ENCODE data around the gene ERMAP. TPM values are rescaled to one million over a fixed set of nuclear protein-coding genes. Genes with fewer than 3 reads are reported as not detected.
A peak's percentile ranks its signal among the peaks of the same experiment; 100 is the strongest.

ERMAP gene
- total RNA-seq (1 to 10 TPM; 3.4 to 6.8 (median 5.7) TPM), polyA plus RNA-seq (2.2 TPM)
- long read RNA-seq, donor 1, partial matches to known transcripts = 0 of 4 reads
- long read RNA-seq, donor 1, other reads (novel, unspliced or antisense) = 1 of 4 reads
- long read RNA-seq, donor 2, partial matches to known transcripts = 0 of 2 reads
- long read RNA-seq, donor 2, other reads (novel, unspliced or antisense) = 1 of 2 reads
- long read RNA-seq, donor 3, transcript ERMAP-203 (12 exons, 3,476 nt) = major isoform, 17 of 23 reads
- long read RNA-seq, donor 3, partial matches to known transcripts = 0 of 23 reads
- long read RNA-seq, donor 3, other reads (novel, unspliced or antisense) = 6 of 23 reads
- long read RNA-seq, donor 4, transcript ERMAP-203 (12 exons, 3,476 nt) = major isoform, 5 of 10 reads
- long read RNA-seq, donor 4, partial matches to known transcripts = 0 of 10 reads
- long read RNA-seq, donor 4, other reads (novel, unspliced or antisense) = 5 of 10 reads

GRCh38 chr1:42816585-42817439, at the start of gene ERMAP, which contains the start of gene SVBP:
Gene ERMAP (plus strand): TSS chr1:42817122. CDS start chr1:42830449, 13,327 bp downstream.
Gene SVBP (minus strand): TSS chr1:42817397. CDS start chr1:42816544, 853 bp downstream.
- DNase-seq = peak; percentile 94 to 98 (median 98)
- intact Hi-C loops (cut with DNase I) = no loop called here
- Histone ChIP-seq H3K9me3 (ENCODE audit: control insufficient read depth, low read length) (no peaks in the 10 kb centered on the region), H3K27me3 (ENCODE audit: control insufficient read depth, insufficient read depth) (no peaks in the 10 kb centered on the region), H3K27ac (ENCODE audit: low read length) (peak within 1 kb of the TSS; percentile 100), H3K4me3 (ENCODE audit: low read length) (peak within 1 kb of the TSS; percentile 99), H3K4me1 (ENCODE audit: control insufficient read depth, insufficient read depth, low read length) (peaks cover 5% of the 10 kb centered on the region)
- ATAC-seq = peak; percentile 98
- WGBS = under 1% methylated on average over 66 of the region's 66 CpGs

- H3K27me3 ChIP-seq (ENCODE audit: control insufficient read depth, insufficient read depth) = no peaks in the 10 kb centered on the region
- no peaks in the 10 kb centered on the region for H3K4me1 ChIP-seq (ENCODE audit: control insufficient read depth, insufficient read depth, low read length)
- peak overlapping the region; percentile 70 for H3K4me3 ChIP-seq (ENCODE audit: low read length)
- whole genome bisulfite sequencing = 3% methylated on average over 23 of the region's 23 CpGs
- no peak for DNase-seq
- peak overlapping the region; percentile 87 for H3K27ac ChIP-seq (ENCODE audit: low read length)
- H3K9me3 ChIP-seq (ENCODE audit: control insufficient read depth, low read length) = no peaks in the 10 kb centered on the region
- ATAC-seq = peak in 1 of 2 donors; percentile 42
- intact Hi-C loops (cut with DNase I) = no loop called here
Measured at GRCh38 chr1:42767510-42768000, 49.4 kb upstream of the ERMAP start.

GRCh38 chr1:42768172-42768571, 48.8 kb upstream of the ERMAP start:
- intact Hi-C loops (cut with DNase I) = no loop called here
- no peaks in the 10 kb centered on the region for H3K9me3 ChIP-seq (ENCODE audit: control insufficient read depth, low read length)
- H3K4me1 ChIP-seq (ENCODE audit: control insufficient read depth, insufficient read depth, low read length) = peaks cover under 1% of the 10 kb centered on the region
- WGBS = 76% methylated on average over 2 of the region's 2 CpGs
- peak overlapping the region; percentile 70 for H3K4me3 ChIP-seq (ENCODE audit: low read length)
- no peak overlapping the region for H3K27ac ChIP-seq (ENCODE audit: low read length)
- ATAC-seq (no peak), DNase-seq (no peak)
- H3K27me3 ChIP-seq (ENCODE audit: control insufficient read depth, insufficient read depth) = no peaks in the 10 kb centered on the region

GRCh38 chr1:42769811-42770210, 47.1 kb upstream of the ERMAP start:
- DNase-seq = no peak
- ATAC-seq = no peak
- Histone ChIP-seq H3K4me1 (ENCODE audit: control insufficient read depth, insufficient read depth, low read length) (peaks cover 1% of the 10 kb centered on the region), H3K27me3 (ENCODE audit: control insufficient read depth, insufficient read depth) (no peaks in the 10 kb centered on the region), H3K9me3 (ENCODE audit: control insufficient read depth, low read length) (no peaks in the 10 kb centered on the region), H3K4me3 (ENCODE audit: low read length) (no peak overlapping the region), H3K27ac (ENCODE audit: low read length) (no peak overlapping the region)
- WGBS = 83% methylated on average over 3 of the region's 3 CpGs
- intact Hi-C loops (cut with DNase I) = loop anchor here in 1 of 4 donors (10.0 kb wide), 1 partner anchor 305 kb away; no protein-coding TSS in a partner anchor

GRCh38 chr1:42773420-42773819, 43.5 kb upstream of the ERMAP start:
- Histone ChIP-seq H3K27me3 (ENCODE audit: control insufficient read depth, insufficient read depth) (no peaks in the 10 kb centered on the region), H3K4me1 (ENCODE audit: control insufficient read depth, insufficient read depth, low read length) (peaks cover 1% of the 10 kb centered on the region), H3K4me3 (ENCODE audit: low read length) (no peak overlapping the region), H3K27ac (ENCODE audit: low read length) (no peak overlapping the region), H3K9me3 (ENCODE audit: control insufficient read depth, low read length) (no peaks in the 10 kb centered on the region)
- 69% methylated on average over 2 of the region's 2 CpGs for WGBS
- DNase-seq (no peak), ATAC-seq (no peak)
- intact Hi-C loops (cut with DNase I) = loop anchor here in 1 of 4 donors (10.0 kb wide), 1 partner anchor 301 kb away; no protein-coding TSS in a partner anchor

GRCh38 chr1:42774928-42775526, 41.9 kb upstream of the ERMAP start:
- DNase-seq = no peak
- H3K27ac ChIP-seq (ENCODE audit: low read length) = no peak overlapping the region
- H3K27me3 ChIP-seq (ENCODE audit: control insufficient read depth, insufficient read depth) = no peaks in the 10 kb centered on the region
- 83% methylated on average over 5 of the region's 5 CpGs for WGBS
- no peak for ATAC-seq
- peaks cover 1% of the 10 kb centered on the region for H3K4me1 ChIP-seq (ENCODE audit: control insufficient read depth, insufficient read depth, low read length)
- H3K4me3 ChIP-seq (ENCODE audit: low read length) = no peak overlapping the region
- no peaks in the 10 kb centered on the region for H3K9me3 ChIP-seq (ENCODE audit: control insufficient read depth, low read length)
- intact Hi-C loops (cut with DNase I) = loop anchor here in 1 of 4 donors (10.0 kb wide), 1 partner anchor 300 kb away; no protein-coding TSS in a partner anchor

- peaks cover 1% of the 10 kb centered on the region for H3K4me1 ChIP-seq (ENCODE audit: control insufficient read depth, insufficient read depth, low read length)
- intact Hi-C loops (cut with DNase I) = loop anchor here in 1 of 4 donors (10.0 kb wide), 1 partner anchor 298 kb away; no protein-coding TSS in a partner anchor
- ATAC-seq (no peak), DNase-seq (no peak)
- H3K4me3 ChIP-seq (ENCODE audit: low read length) = no peak overlapping the region
- 99% methylated on average over 6 of the region's 6 CpGs for WGBS
- H3K27me3 ChIP-seq (ENCODE audit: control insufficient read depth, insufficient read depth) = no peaks in the 10 kb centered on the region
- H3K27ac ChIP-seq (ENCODE audit: low read length) = no peak overlapping the region
- H3K9me3 ChIP-seq (ENCODE audit: control insufficient read depth, low read length) = no peaks in the 10 kb centered on the region
Measured at GRCh38 chr1:42776502-42776901, 40.4 kb upstream of the ERMAP start.

GRCh38 chr1:42777852-42778251, 39.1 kb upstream of the ERMAP start:
- DNase-seq (no peak), ATAC-seq (peak; percentile 52 to 57)
- no peaks in the 10 kb centered on the region for H3K27me3 ChIP-seq (ENCODE audit: control insufficient read depth, insufficient read depth)
- no peaks in the 10 kb centered on the region for H3K9me3 ChIP-seq (ENCODE audit: control insufficient read depth, low read length)
- peaks cover 1% of the 10 kb centered on the region for H3K4me1 ChIP-seq (ENCODE audit: control insufficient read depth, insufficient read depth, low read length)
- no peak overlapping the region for H3K27ac ChIP-seq (ENCODE audit: low read length)
- intact Hi-C loops (cut with DNase I) = loop anchor here in 1 of 4 donors (10.0 kb wide), 1 partner anchor 297 kb away; no protein-coding TSS in a partner anchor
- H3K4me3 ChIP-seq (ENCODE audit: low read length) = no peak overlapping the region

- Histone ChIP-seq H3K27me3 (ENCODE audit: control insufficient read depth, insufficient read depth) (no peaks in the 10 kb centered on the region), H3K4me1 (ENCODE audit: control insufficient read depth, insufficient read depth, low read length) (no peaks in the 10 kb centered on the region), H3K27ac (ENCODE audit: low read length) (no peak overlapping the region), H3K4me3 (ENCODE audit: low read length) (no peak overlapping the region), H3K9me3 (ENCODE audit: control insufficient read depth, low read length) (no peaks in the 10 kb centered on the region)
- DNase-seq (no peak), ATAC-seq (no peak)
- WGBS = 81% methylated on average over 2 of the region's 2 CpGs
- intact Hi-C loops (cut with DNase I) = loop anchor here in 2 of 4 donors (10.0 kb wide), 1 partner anchor 295 kb away; no protein-coding TSS in a partner anchor
Measured at GRCh38 chr1:42779725-42780124, 37.2 kb upstream of the ERMAP start.

GRCh38 chr1:42780176-42780575, 36.7 kb upstream of the ERMAP start:
- no peak overlapping the region for H3K27ac ChIP-seq (ENCODE audit: low read length)
- H3K27me3 ChIP-seq (ENCODE audit: control insufficient read depth, insufficient read depth) = no peaks in the 10 kb centered on the region
- ATAC-seq (no peak), DNase-seq (no peak)
- intact Hi-C loops (cut with DNase I) = loop anchor here in 1 of 4 donors (10.0 kb wide), 1 partner anchor 295 kb away; no protein-coding TSS in a partner anchor
- 96% methylated on average over 1 of the region's 1 CpG for WGBS
- H3K9me3 ChIP-seq (ENCODE audit: control insufficient read depth, low read length) = no peaks in the 10 kb centered on the region
- no peak overlapping the region for H3K4me3 ChIP-seq (ENCODE audit: low read length)
- no peaks in the 10 kb centered on the region for H3K4me1 ChIP-seq (ENCODE audit: control insufficient read depth, insufficient read depth, low read length)

Data from right cardiac atrium (tissue), 5 donors.